Measurements from ENCODE around the gene EIF2S1. TPM values are rescaled to one million over a fixed set of nuclear protein-coding genes. Genes with fewer than 3 reads are reported as not detected.

The EIF2S1 gene
- total RNA-seq, 2 donors from 2014 or later: 17.5 to 45.9 TPM

GRCh38 chr14:67392123-67392522 is 32.0 kb downstream of the EIF2S1 start:
- H3K4me1 ChIP-seq: no peaks in the 10 kb centered on the region
- intact Hi-C loops (cut with DNase I): no loop called here
- no peaks in the 10 kb centered on the region for H3K9me3 ChIP-seq
- H3K27me3 ChIP-seq: no peaks in the 10 kb centered on the region
- WGBS, 2 donors: 82% methylated on average over 3 of the region's 3 CpGs
- H3K36me3 ChIP-seq (replicated peaks in 1 of 2; ENCODE audit: insufficient read depth in 1 of 2, low read depth in 2 of 2): no peaks in the 10 kb centered on the region
- ATAC-seq (no peak), DNase-seq (no peak)
- no peak for TF ChIP-seq POLR2A (IDR thresholded peaks at IDR 0.05)
- no peak for TF ChIP-seq CTCF (IDR thresholded peaks at IDR 0.05)
- H3K4me3 ChIP-seq: no peak overlapping the region
- H3K27ac ChIP-seq: no peak overlapping the region

GRCh38 chr14:67392800-67393199 is 32.7 kb downstream of the EIF2S1 start:
- 80 to 81% methylated on average over 2 to 9 of the region's 9 CpGs for WGBS, 2 donors
- Histone ChIP-seq H3K27ac (no peak overlapping the region), H3K4me3 (no peak overlapping the region), H3K27me3 (no peaks in the 10 kb centered on the region), H3K9me3 (no peaks in the 10 kb centered on the region), H3K36me3 (replicated peaks in 1 of 2; ENCODE audit: insufficient read depth in 1 of 2, low read depth in 2 of 2) (no peaks in the 10 kb centered on the region), H3K4me1 (no peaks in the 10 kb centered on the region)
- intact Hi-C loops (cut with DNase I): no loop called here
- DNase-seq (no peak), ATAC-seq (no peak)
- TF ChIP-seq CTCF (IDR thresholded peaks at IDR 0.05) (no peak), POLR2A (IDR thresholded peaks at IDR 0.05) (no peak)

- H3K9me3 ChIP-seq: no peaks in the 10 kb centered on the region
- intact Hi-C loops (cut with DNase I): no loop called here
- ATAC-seq (no peak), DNase-seq (no peak)
- TF ChIP-seq CTCF (IDR thresholded peaks at IDR 0.05) (no peak), POLR2A (IDR thresholded peaks at IDR 0.05) (no peak)
- no peaks in the 10 kb centered on the region for H3K36me3 ChIP-seq (replicated peaks in 1 of 2; ENCODE audit: insufficient read depth in 1 of 2, low read depth in 2 of 2)
- H3K27ac ChIP-seq: no peak overlapping the region
- H3K27me3 ChIP-seq: no peaks in the 10 kb centered on the region
- no peaks in the 10 kb centered on the region for H3K4me1 ChIP-seq
- H3K4me3 ChIP-seq: no peak overlapping the region
- WGBS, 2 donors: 60 to 79% methylated on average over 6 of the region's 6 CpGs
These were observed 33.6 kb downstream of the EIF2S1 start for GRCh38 chr14:67393689-67394088.

GRCh38 chr14:67395086-67395875 is 35.2 kb downstream of the EIF2S1 start:
- DNase-seq (no peak), ATAC-seq (no peak)
- Histone ChIP-seq H3K9me3 (no peaks in the 10 kb centered on the region), H3K27ac (no peak overlapping the region), H3K4me1 (no peaks in the 10 kb centered on the region), H3K36me3 (replicated peaks in 1 of 2; ENCODE audit: insufficient read depth in 1 of 2, low read depth in 2 of 2) (no peaks in the 10 kb centered on the region), H3K4me3 (no peak overlapping the region), H3K27me3 (no peaks in the 10 kb centered on the region)
- 73 to 79% methylated on average over 13 to 15 of the region's 16 CpGs for WGBS, 2 donors
- intact Hi-C loops (cut with DNase I): no loop called here
- TF ChIP-seq CTCF (IDR thresholded peaks at IDR 0.05) (no peak), POLR2A (IDR thresholded peaks at IDR 0.05) (no peak)

- Histone ChIP-seq H3K27ac (no peak overlapping the region), H3K9me3 (no peaks in the 10 kb centered on the region), H3K4me3 (no peak overlapping the region), H3K27me3 (no peaks in the 10 kb centered on the region), H3K36me3 (replicated peaks in 1 of 2; ENCODE audit: insufficient read depth in 1 of 2, low read depth in 2 of 2) (no peaks in the 10 kb centered on the region), H3K4me1 (no peaks in the 10 kb centered on the region)
- TF ChIP-seq POLR2A (IDR thresholded peaks at IDR 0.05) (no peak), CTCF (IDR thresholded peaks at IDR 0.05) (no peak)
- intact Hi-C loops (cut with DNase I): no loop called here
- no peak for DNase-seq
- 79 to 85% methylated on average over 5 of the region's 5 CpGs for WGBS, 2 donors
- no peak for ATAC-seq
These were observed 35.7 kb downstream of the EIF2S1 start for GRCh38 chr14:67395876-67396189.

All from body of pancreas (tissue), 4 donors.